HEK293 (cell line): ENCODE results near the gene FAH.

Experiments used
- CTCF ChIA-PET: fragments of 350-600 bp; formaldehyde crosslinking; extraction: SDS; loops from one replicate; lab custom pipeline; 2021; ENCODE audit warnings: antibody characterized with exemption; lab: Yijun Ruan, JAX
- POLR2A ChIA-PET: fragments of 300-600 bp; formaldehyde crosslinking; extraction: SDS; loops from one replicate; lab custom pipeline; 2020; ENCODE audit warnings: antibody characterized with exemption, inconsistent platforms; lab: Yijun Ruan, JAX
- H3K27ac ChIP-seq: fragments of 200-500 bp; sonication (Bioruptor generic); 2 replicates; pipeline ENCODE4 v1.5.1; 2014; ENCODE audit warnings: low read depth, low read length, control low read depth, inconsistent platforms; ENCODE audit errors: extremely low read depth
- H3K36me3 ChIP-seq, 2 experiments: fragments of 200-500 bp in 1 of 2; sonication (Bioruptor generic) in 1 of 2; 1 replicate in 1 of 2; 2 replicates in 1 of 2; pipeline ENCODE4 v1.5.1; 2014 to 2017; ENCODE audit warnings: inconsistent platforms in 2 of 2, low read length in 2 of 2; ENCODE audit not compliant: control insufficient read depth in 2 of 2, insufficient read depth in 1 of 2
- H3K4me1 ChIP-seq: fragments of 200-500 bp; sonication (Bioruptor generic); 2 replicates; pipeline ENCODE4 v1.5.1; 2014; ENCODE audit warnings: mild to moderate bottlenecking, low read length, inconsistent platforms; ENCODE audit not compliant: control insufficient read depth, insufficient read depth
- H3K4me3 ChIP-seq: 2 replicates; pipeline ENCODE4 v1.5.1; 2011; ENCODE audit warnings: low read depth, mild to moderate bottlenecking, control low read depth, low read length, moderate library complexity
- H3K9me3 ChIP-seq: fragments of 200-500 bp; sonication (Bioruptor generic); 2 replicates; pipeline ENCODE4 v1.5.1; 2014; ENCODE audit warnings: low read depth, low read length, inconsistent platforms; ENCODE audit not compliant: control insufficient read depth, insufficient read depth
- BCL11B ChIP-seq: fragments of 450-650 bp; formaldehyde crosslinking; IDR thresholded peaks from 2 replicates; pipeline ENCODE4 v1.5.1; 2016; ENCODE audit warnings: low read depth, missing biosample characterization, missing genetic modification characterization
- HOXD13 ChIP-seq: sonication (generic); formaldehyde crosslinking; IDR thresholded peaks from 2 replicates; pipeline ENCODE4 v1.8.0; 2022; ENCODE audit warnings: missing genetic modification reagents, borderline replicate concordance
- PRDM1 ChIP-seq: fragments of 450-650 bp; formaldehyde crosslinking; IDR thresholded peaks from 2 replicates; pipeline ENCODE4; 2016; ENCODE audit warnings: missing biosample characterization, missing genetic modification characterization
- PRDM10 ChIP-seq: fragments of 450-650 bp; formaldehyde crosslinking; IDR thresholded peaks from 2 replicates; pipeline ENCODE4 v1.5.1; 2016; ENCODE audit warnings: missing biosample characterization, missing genetic modification characterization
- SALL2 ChIP-seq: fragments of 450-650 bp; formaldehyde crosslinking; IDR thresholded peaks from 2 replicates; pipeline ENCODE4 v1.5.0; 2017; ENCODE audit warnings: missing biosample characterization, mild to moderate bottlenecking, missing genetic modification characterization, borderline replicate concordance
- SP2 ChIP-seq: fragments of 450-650 bp; formaldehyde crosslinking; IDR thresholded peaks from 2 replicates; pipeline ENCODE4 v1.5.1; 2016; ENCODE audit warnings: missing biosample characterization, missing genetic modification characterization
- WT1 ChIP-seq: fragments of 450-650 bp; formaldehyde crosslinking; IDR thresholded peaks from 2 replicates; pipeline ENCODE4 v1.5.1; 2016; ENCODE audit warnings: missing biosample characterization, missing genetic modification characterization
- ZBTB11 ChIP-seq: fragments of 450-650 bp; formaldehyde crosslinking; conservative IDR thresholded peaks from 2 replicates; pipeline ENCODE4 v1.5.1; 2016; ENCODE audit warnings: low read depth, missing biosample characterization, missing genetic modification characterization
- ZBTB6 ChIP-seq: fragments of 450-650 bp; formaldehyde crosslinking; IDR thresholded peaks from 2 replicates; pipeline ENCODE4 v1.5.1; 2017; ENCODE audit warnings: missing biosample characterization, missing genetic modification characterization
- ZFP3 ChIP-seq: fragments of 450-650 bp; formaldehyde crosslinking; IDR thresholded peaks from 2 replicates; pipeline ENCODE4 v1.5.1; 2016; ENCODE audit warnings: low read depth, missing biosample characterization, missing genetic modification characterization
- ZNF157 ChIP-seq: fragments of 450-650 bp; formaldehyde crosslinking; IDR thresholded peaks from 2 replicates; pipeline ENCODE4 v1.5.1; 2016; ENCODE audit warnings: missing biosample characterization, missing genetic modification characterization
- ZNF214 ChIP-seq: fragments of 450-650 bp; formaldehyde crosslinking; IDR thresholded peaks from 2 replicates; pipeline ENCODE4 v1.5.1; 2017; ENCODE audit warnings: missing biosample characterization, mild to moderate bottlenecking, missing genetic modification characterization, borderline replicate concordance
- ZNF221 ChIP-seq: fragments of 450-650 bp; formaldehyde crosslinking; IDR thresholded peaks from 2 replicates; pipeline ENCODE4 v1.5.1; 2017; ENCODE audit warnings: missing biosample characterization, missing genetic modification characterization, borderline replicate concordance
- ZNF391 ChIP-seq: fragments of 450-650 bp; formaldehyde crosslinking; IDR thresholded peaks from 2 replicates; pipeline ENCODE4 v1.5.1; 2016; ENCODE audit warnings: low read depth, missing biosample characterization, missing genetic modification characterization, borderline replicate concordance
- ZNF394 ChIP-seq: fragments of 450-650 bp; formaldehyde crosslinking; IDR thresholded peaks from 2 replicates; pipeline ENCODE4 v1.5.1; 2016; ENCODE audit warnings: missing biosample characterization, missing genetic modification characterization, mild to moderate bottlenecking, moderate library complexity, borderline replicate concordance
- ZNF670 ChIP-seq: fragments of 450-650 bp; formaldehyde crosslinking; IDR thresholded peaks from 2 replicates; pipeline ENCODE4 v1.5.1; 2016; ENCODE audit warnings: missing biosample characterization, missing genetic modification characterization, low read depth
- ZSCAN16 ChIP-seq: fragments of 450-650 bp; formaldehyde crosslinking; IDR thresholded peaks from 2 replicates; pipeline ENCODE4 v1.5.1; 2016; ENCODE audit warnings: missing biosample characterization, missing genetic modification characterization
- ZSCAN18 ChIP-seq: fragments of 450-650 bp; formaldehyde crosslinking; IDR thresholded peaks from 2 replicates; pipeline ENCODE4 v1.5.1; 2016; ENCODE audit warnings: missing biosample characterization, missing genetic modification characterization
- ZSCAN30 ChIP-seq: fragments of 450-650 bp; IDR thresholded peaks from 2 replicates; pipeline ENCODE4 v1.5.1; 2018; ENCODE audit warnings: missing biosample characterization, mild to moderate bottlenecking, missing genetic modification characterization, moderate library complexity

FAH gene

GRCh38 chr15:80210611-80211573 is 58.1 kb downstream of the FAH start:
- Histone ChIP-seq H3K4me1 (no peaks in the 10 kb centered on the region), H3K27ac (no peak overlapping the region), H3K9me3 (no peaks in the 10 kb centered on the region), H3K4me3 (no peak overlapping the region), H3K36me3 (no peaks in the 10 kb centered on the region)
- POLR2A ChIA-PET = no interaction called here
- CTCF ChIA-PET = interaction anchor here (0.6 kb wide), 1 partner anchor 1912 kb away, joined by 3 read pairs; no protein-coding TSS in a partner anchor
- TF ChIP-seq SP2 (tag by site-specific recombination) (no peak), ZFP3 (tag by site-specific recombination) (no peak), ZNF221 (tag by site-specific recombination) (no peak), ZBTB6 (tag by site-specific recombination) (no peak), ZNF391 (tag by site-specific recombination) (no peak), ZSCAN30 (no peak), ZSCAN16 (tag by site-specific recombination) (no peak), PRDM1 (tag by site-specific recombination) (no peak), ZSCAN18 (tag by site-specific recombination) (no peak), ZBTB11 (tag by site-specific recombination) (no peak), WT1 (tag by site-specific recombination) (no peak), SALL2 (tag by site-specific recombination) (no peak), PRDM10 (tag by site-specific recombination) (no peak), ZNF157 (tag by site-specific recombination) (no peak), ZNF670 (no peak), ZNF394 (tag by site-specific recombination) (no peak), ZNF214 (tag by site-specific recombination) (no peak), HOXD13 (no peak), BCL11B (tag by site-specific recombination) (no peak)
